Karpas-422 (cell line): ENCODE results near the gene CFL1. TPM values are rescaled to one million over a fixed set of nuclear protein-coding genes. Genes with fewer than 3 reads are reported as not detected.
A peak's percentile ranks its signal among the peaks of the same experiment; 100 is the strongest.

Source experiments
- DNase-seq: peaks from one replicate; pipeline ENCODE4 v3.0.0-alpha.2; 2015
- H2AFZ ChIP-seq: fragments of 200-600 bp; sonication (generic); 2 replicates; pipeline ENCODE4 v1.6.1; 2014; ENCODE audit warnings: antibody characterized with exemption, low read length, mixed read lengths
- H3K27ac ChIP-seq: fragments of 200-600 bp; sonication (generic); 2 replicates; pipeline ENCODE4 v1.5.1; 2014; ENCODE audit warnings: mild to moderate bottlenecking, low read length, moderate library complexity
- H3K27me3 ChIP-seq: fragments of 200-600 bp; sonication (generic); 2 replicates; pipeline ENCODE4 v1.6.1; 2014; ENCODE audit warnings: low read length, mixed read lengths
- H3K36me3 ChIP-seq: fragments of 200-600 bp; sonication (generic); 2 replicates; pipeline ENCODE4 v1.6.1; 2014; ENCODE audit warnings: low read length, mixed read lengths; ENCODE audit not compliant: insufficient read depth
- H3K4me1 ChIP-seq: fragments of 200-600 bp; sonication (generic); 2 replicates; pipeline ENCODE4 v1.6.1; 2014; ENCODE audit warnings: mild to moderate bottlenecking, low read length, mixed read lengths
- H3K4me2 ChIP-seq: fragments of 200-600 bp; sonication (generic); 2 replicates; pipeline ENCODE4 v1.6.1; 2014; ENCODE audit warnings: low read length, low read depth, mild to moderate bottlenecking; ENCODE audit not compliant: poor library complexity, severe bottlenecking
- H3K4me3 ChIP-seq: fragments of 200-600 bp; sonication (generic); 2 replicates; pipeline ENCODE4 v1.5.1; 2014; ENCODE audit warnings: mild to moderate bottlenecking, antibody characterized with exemption, low read length, mixed read lengths
- H3K79me2 ChIP-seq: fragments of 200-600 bp; sonication (generic); 2 replicates; pipeline ENCODE4 v1.6.1; 2014; ENCODE audit warnings: mild to moderate bottlenecking, low read length, mixed read lengths
- H3K9ac ChIP-seq: fragments of 200-600 bp; sonication (generic); 2 replicates; pipeline ENCODE4 v1.6.0; 2014; ENCODE audit warnings: low read length
- H3K9me2 ChIP-seq: fragments of 200-600 bp; sonication (generic), shearing (Covaris generic); replicated peaks from 2 replicates; pipeline ENCODE4 v1.6.0; 2014; ENCODE audit warnings: mild to moderate bottlenecking, low read length, moderate library complexity; ENCODE audit not compliant: insufficient read depth
- H3K9me3 ChIP-seq: fragments of 300-700, 200-600 bp; sonication (generic); 2 replicates; pipeline ENCODE4 v1.6.1; 2014; ENCODE audit warnings: low read length, mixed read lengths
- H4K20me1 ChIP-seq: fragments of 200-600 bp; sonication (generic); 2 replicates; pipeline ENCODE4 v1.6.1; 2014; ENCODE audit warnings: mild to moderate bottlenecking, antibody characterized with exemption, low read length, low read depth; ENCODE audit not compliant: insufficient read depth
- total RNA-seq: library from RNA; depleted of rRNA; stranded (reverse); fragments of >200 nt; shearing (Covaris generic); gene quantifications from 2 replicates; pipeline ENCODE4 v1.2.3, GENCODE V29; 2014; ENCODE audit warnings: low replicate concordance

CFL1 gene
- total RNA-seq, 1 experiment from 2014 or later = 514 TPM

GRCh38 chr11:65862941-65863888 lies 5.2 kb upstream of the CFL1 start:
- no peak for DNase-seq
- H3K4me2 ChIP-seq = no peak overlapping the region
- H3K79me2 ChIP-seq = peaks cover 18% of the 10 kb centered on the region
- H3K9me2 ChIP-seq = no peaks in the 10 kb centered on the region
- H3K9me3 ChIP-seq = no peaks in the 10 kb centered on the region
- no peak overlapping the region for H3K4me3 ChIP-seq
- H2AFZ ChIP-seq = no peak overlapping the region
- peaks cover 17% of the 10 kb centered on the region for H3K36me3 ChIP-seq
- no peak overlapping the region for H3K9ac ChIP-seq
- peaks cover 29% of the 10 kb centered on the region for H3K4me1 ChIP-seq
- H3K27me3 ChIP-seq = no peaks in the 10 kb centered on the region
- no peak overlapping the region for H3K27ac ChIP-seq
- H4K20me1 ChIP-seq = peaks cover 14% of the 10 kb centered on the region

DNA sequence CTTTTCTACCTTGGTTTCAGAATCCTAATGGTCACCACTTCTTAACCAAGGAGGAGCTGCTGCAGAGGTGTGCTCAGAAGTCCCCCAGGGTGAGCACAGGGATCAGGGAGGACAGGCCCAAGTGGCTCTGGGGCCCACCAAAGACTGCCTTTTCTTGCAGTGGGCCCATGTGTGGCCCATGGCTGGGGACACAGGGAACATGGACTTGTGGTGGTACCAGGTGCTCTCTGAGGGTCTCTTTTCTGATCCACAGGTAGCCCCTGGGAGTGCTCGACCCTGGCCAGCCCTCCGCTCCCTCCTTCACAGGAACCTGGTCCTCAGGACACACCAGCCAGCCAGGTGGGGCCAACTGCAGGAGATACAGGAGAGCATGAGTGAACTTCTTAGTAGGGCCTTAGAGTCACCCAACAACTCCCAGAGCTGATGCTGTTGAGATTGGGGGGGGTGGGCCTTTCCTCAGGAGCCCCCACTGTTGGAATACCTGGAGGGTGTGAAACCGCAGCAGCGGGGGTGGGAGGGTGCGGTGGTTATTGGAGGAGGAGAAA lies 4.3 kb upstream of the CFL1 start:
- peaks cover 9% of the 10 kb centered on the region; the same call in 1 of the 2 replicates for H4K20me1 ChIP-seq
- peak overlapping the region; percentile 88 for H3K4me2 ChIP-seq
- peak overlapping the region; percentile 87 for H3K9ac ChIP-seq
- no peaks in the 10 kb centered on the region for H3K27me3 ChIP-seq
- no peaks in the 10 kb centered on the region for H3K9me3 ChIP-seq
- DNase-seq = no peak
- no peak overlapping the region for H3K27ac ChIP-seq
- peak overlapping the region; percentile 91; the same call in 1 of the 2 replicates for H3K4me3 ChIP-seq
- no peak overlapping the region for H2AFZ ChIP-seq
- H3K9me2 ChIP-seq = no peaks in the 10 kb centered on the region
- H3K79me2 ChIP-seq = peaks cover 21% of the 10 kb centered on the region
- H3K36me3 ChIP-seq = peaks cover 20% of the 10 kb centered on the region
- H3K4me1 ChIP-seq = peaks cover 27% of the 10 kb centered on the region

DNA sequence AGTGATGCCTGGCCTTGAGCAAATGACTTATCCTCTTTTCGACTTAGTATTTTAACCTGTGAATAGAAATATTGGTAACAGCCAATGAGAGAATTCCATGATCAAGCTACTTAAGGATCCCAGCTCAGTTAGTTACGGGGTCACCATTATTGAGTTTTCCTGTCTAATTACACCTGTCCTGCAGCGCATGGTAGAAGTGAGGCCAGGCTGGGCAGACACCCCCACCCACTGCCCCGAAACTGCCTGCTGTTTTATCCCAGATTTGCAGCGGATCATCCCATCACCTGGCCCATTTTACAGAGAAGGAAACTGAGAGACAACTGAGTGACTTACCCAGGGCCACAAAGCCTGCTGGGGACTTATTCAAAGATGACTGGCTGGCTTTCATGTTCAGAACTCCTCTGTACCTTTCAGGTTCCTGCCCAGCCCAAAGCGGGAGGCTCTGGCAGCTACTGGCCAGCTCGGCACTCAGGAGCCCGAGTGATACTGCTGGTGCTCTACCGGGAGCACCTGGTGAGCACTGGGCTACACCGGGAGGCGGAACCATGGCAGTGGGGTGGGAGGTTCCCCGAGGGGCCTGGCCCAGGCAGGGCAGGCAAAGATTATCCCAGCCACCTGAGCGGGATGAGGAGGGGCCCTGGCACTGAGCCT lies 3.7 kb upstream of the CFL1 start:
- Histone ChIP-seq H4K20me1 (peaks cover 9% of the 10 kb centered on the region), H3K27me3 (no peaks in the 10 kb centered on the region), H3K9ac (peak overlapping the region; percentile 87), H2AFZ (no peak overlapping the region), H3K9me3 (no peaks in the 10 kb centered on the region), H3K79me2 (peaks cover 27% of the 10 kb centered on the region), H3K9me2 (no peaks in the 10 kb centered on the region), H3K4me3 (peak overlapping the region; percentile 91), H3K4me2 (peak overlapping the region; percentile 88), H3K27ac (peak overlapping the region; percentile 90; the same call in 1 of the 2 replicates), H3K36me3 (peaks cover 22% of the 10 kb centered on the region), H3K4me1 (peaks cover 27% of the 10 kb centered on the region)
- no peak for DNase-seq

DNA sequence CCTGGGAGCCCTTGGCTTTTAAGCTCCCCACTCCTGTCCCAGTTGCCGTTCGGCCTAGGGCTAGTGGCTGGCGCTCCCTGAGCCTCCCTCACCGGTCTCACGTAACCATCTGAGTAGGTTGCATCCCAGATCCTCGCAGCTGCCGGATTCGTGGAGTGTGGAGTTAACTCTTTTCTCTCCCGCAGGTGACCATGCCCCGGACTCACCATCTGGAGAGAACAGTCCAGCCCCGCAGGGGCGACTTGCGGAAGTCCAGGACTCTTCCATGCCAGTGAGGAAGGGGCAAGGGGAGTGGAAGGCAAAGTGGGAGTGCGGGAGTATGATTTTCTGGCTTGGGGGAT lies 3.2 kb upstream of the CFL1 start:
- Histone ChIP-seq H3K9ac (peak overlapping the region; percentile 87), H4K20me1 (peaks cover 14% of the 10 kb centered on the region), H3K27me3 (no peaks in the 10 kb centered on the region), H3K27ac (peak overlapping the region; percentile 90), H3K9me3 (no peaks in the 10 kb centered on the region), H3K79me2 (peaks cover 32% of the 10 kb centered on the region), H2AFZ (0 out of 2 replicates have a peak overlapping the region, but pooled peaks have one; percentile 29), H3K4me1 (peaks cover 32% of the 10 kb centered on the region), H3K4me3 (peak overlapping the region; percentile 91), H3K9me2 (no peaks in the 10 kb centered on the region), H3K4me2 (peak overlapping the region; percentile 88), H3K36me3 (peaks cover 27% of the 10 kb centered on the region)
- no peak for DNase-seq

DNA sequence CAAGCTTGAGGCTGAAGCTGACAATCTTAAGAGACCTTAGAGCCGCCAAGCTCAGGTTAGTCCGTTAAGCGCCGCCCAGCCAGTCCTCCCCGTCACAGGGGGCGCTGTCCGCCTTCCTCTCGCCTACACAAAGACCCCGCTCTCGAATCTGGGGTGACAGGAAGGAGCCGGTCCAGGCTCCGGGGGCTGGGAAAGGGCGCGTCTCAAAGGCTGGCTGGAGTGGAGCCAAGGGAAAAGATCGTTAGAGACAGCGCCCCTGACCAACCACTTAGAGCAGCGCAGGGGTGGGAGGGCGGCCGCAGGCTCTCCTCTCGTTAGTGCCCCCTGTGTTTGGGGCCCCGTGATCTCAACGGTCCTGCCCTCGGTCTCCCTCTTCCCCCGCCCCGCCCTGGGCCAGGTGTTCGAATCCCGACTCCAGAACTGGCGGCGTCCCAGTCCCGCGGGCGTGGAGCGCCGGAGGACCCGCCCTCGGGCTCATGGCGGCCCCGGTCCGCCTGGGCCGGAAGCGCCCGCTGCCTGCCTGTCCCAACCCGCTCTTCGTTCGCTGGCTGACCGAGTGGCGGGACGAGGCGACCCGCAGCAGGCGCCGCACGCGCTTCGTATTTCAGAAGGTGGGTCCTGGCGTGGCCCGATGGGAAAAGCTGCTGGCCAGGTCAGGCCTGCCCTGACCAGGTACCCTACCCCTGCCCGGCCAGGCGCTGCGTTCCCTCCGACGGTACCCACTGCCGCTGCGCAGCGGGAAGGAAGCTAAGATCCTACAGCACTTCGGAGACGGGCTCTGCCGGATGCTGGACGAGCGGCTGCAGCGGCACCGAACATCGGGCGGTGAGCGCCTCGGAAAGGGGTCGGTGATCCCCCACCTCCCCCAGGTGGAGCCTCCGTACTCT lies 2.5 kb upstream of the CFL1 start, which contains the start of gene MUS81:
TSS of gene MUS81 (plus strand) at position 156 of the 887 bp plus-strand sequence. CDS start at position 477, 321 bp downstream.
- H3K79me2 ChIP-seq = peaks cover 38% of the 10 kb centered on the region
- peaks cover 21% of the 10 kb centered on the region for H4K20me1 ChIP-seq
- peak within 1 kb of the TSS; percentile 91 for H3K4me3 ChIP-seq
- H3K4me1 ChIP-seq = peaks cover 34% of the 10 kb centered on the region
- peak within 1 kb of the TSS; percentile 87 for H3K9ac ChIP-seq
- peaks cover 33% of the 10 kb centered on the region for H3K36me3 ChIP-seq
- no peaks in the 10 kb centered on the region for H3K9me3 ChIP-seq
- no peaks in the 10 kb centered on the region for H3K9me2 ChIP-seq
- H3K4me2 ChIP-seq = peak within 1 kb of the TSS; percentile 88
- H3K27me3 ChIP-seq = no peaks in the 10 kb centered on the region
- DNase-seq = peak; percentile 99
- H2AFZ ChIP-seq = 0 out of 2 replicates have a peak within 1 kb of the TSS, but pooled peaks have one; percentile 29
- H3K27ac ChIP-seq = peak within 1 kb of the TSS; percentile 92

GRCh38 chr11:65859812-65860277 lies 1.9 kb upstream of the CFL1 start:
- Histone ChIP-seq H3K4me1 (peaks cover 34% of the 10 kb centered on the region), H3K79me2 (peaks cover 40% of the 10 kb centered on the region), H3K9me2 (no peaks in the 10 kb centered on the region), H3K9me3 (no peaks in the 10 kb centered on the region), H3K4me3 (peak overlapping the region; percentile 91), H3K36me3 (peaks cover 40% of the 10 kb centered on the region), H4K20me1 (peaks cover 27% of the 10 kb centered on the region), H3K4me2 (peak overlapping the region; percentile 88), H3K9ac (peak overlapping the region; percentile 87), H3K27ac (peak overlapping the region; percentile 90), H3K27me3 (no peaks in the 10 kb centered on the region), H2AFZ (no peak overlapping the region)
- DNase-seq = no peak

- Histone ChIP-seq H4K20me1 (peaks cover 33% of the 10 kb centered on the region), H3K79me2 (peaks cover 40% of the 10 kb centered on the region), H2AFZ (no peak overlapping the region), H3K9me2 (no peaks in the 10 kb centered on the region), H3K9ac (peak overlapping the region; percentile 87), H3K27me3 (no peaks in the 10 kb centered on the region), H3K36me3 (peaks cover 45% of the 10 kb centered on the region), H3K9me3 (no peaks in the 10 kb centered on the region), H3K4me3 (peak overlapping the region; percentile 91), H3K4me2 (peak overlapping the region; percentile 88), H3K27ac (peak overlapping the region; percentile 92), H3K4me1 (peaks cover 34% of the 10 kb centered on the region)
- DNase-seq = peak; percentile 100
Measured at GRCh38 chr11:65859095-65859811, 1.3 kb upstream of the CFL1 start.
